Epithelial cell of proximal tubule (primary cell): ENCODE measurements around the gene XIRP2. TPM values are rescaled to one million over a fixed set of nuclear protein-coding genes. Genes with fewer than 3 reads are reported as not detected.

Source experiments
- DNase-seq: peaks from one replicate; pipeline ENCODE4 v3.0.0-alpha.2; 2011; ENCODE audit warnings: low read depth
- H3K4me3 ChIP-seq: 2 replicates; pipeline ENCODE4 v1.5.1; 2011; ENCODE audit warnings: low read depth, mild to moderate bottlenecking, low read length
- total RNA-seq: library from RNA; depleted of rRNA; stranded (reverse); fragments of >200 nt; gene quantifications from 2 replicates; pipeline ENCODE4 v1.2.3, GENCODE V29; 2015
- TF ChIP-seq, protein P1 (sequence below): conservative IDR thresholded peaks from 2 replicates; pipeline ENCODE4 v1.5.1; 2012; ENCODE audit warnings: low read depth, mild to moderate bottlenecking, low read length

Gene XIRP2
- not detected in 2 replicates for total RNA-seq

DNA sequence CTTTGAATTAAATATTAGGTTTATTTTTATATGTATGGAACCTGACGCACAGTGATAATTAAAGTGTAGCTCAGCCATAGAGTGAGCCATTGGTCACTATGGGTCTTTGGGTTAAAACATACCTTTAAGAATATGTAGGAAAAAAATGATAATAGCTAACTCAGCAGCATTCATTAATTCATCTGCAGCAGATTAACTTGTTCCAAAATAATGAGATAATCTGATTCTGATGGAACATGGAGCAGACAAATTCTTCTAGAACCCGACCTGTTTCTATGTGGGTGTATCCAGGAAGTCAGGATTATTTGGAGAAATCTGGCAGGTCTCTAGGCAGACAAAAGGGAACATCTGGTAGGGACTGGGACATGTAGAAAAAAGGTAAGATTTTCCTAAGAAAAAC lies at the start of gene XIRP2:
Gene XIRP2, plus strand, starts transcription at position 301 of the 400 bp plus-strand sequence. CDS start 15,003 bp downstream, outside the sequence.
- H3K4me3 ChIP-seq = no peak within 1 kb of the TSS
- TF ChIP-seq, protein P1, sequence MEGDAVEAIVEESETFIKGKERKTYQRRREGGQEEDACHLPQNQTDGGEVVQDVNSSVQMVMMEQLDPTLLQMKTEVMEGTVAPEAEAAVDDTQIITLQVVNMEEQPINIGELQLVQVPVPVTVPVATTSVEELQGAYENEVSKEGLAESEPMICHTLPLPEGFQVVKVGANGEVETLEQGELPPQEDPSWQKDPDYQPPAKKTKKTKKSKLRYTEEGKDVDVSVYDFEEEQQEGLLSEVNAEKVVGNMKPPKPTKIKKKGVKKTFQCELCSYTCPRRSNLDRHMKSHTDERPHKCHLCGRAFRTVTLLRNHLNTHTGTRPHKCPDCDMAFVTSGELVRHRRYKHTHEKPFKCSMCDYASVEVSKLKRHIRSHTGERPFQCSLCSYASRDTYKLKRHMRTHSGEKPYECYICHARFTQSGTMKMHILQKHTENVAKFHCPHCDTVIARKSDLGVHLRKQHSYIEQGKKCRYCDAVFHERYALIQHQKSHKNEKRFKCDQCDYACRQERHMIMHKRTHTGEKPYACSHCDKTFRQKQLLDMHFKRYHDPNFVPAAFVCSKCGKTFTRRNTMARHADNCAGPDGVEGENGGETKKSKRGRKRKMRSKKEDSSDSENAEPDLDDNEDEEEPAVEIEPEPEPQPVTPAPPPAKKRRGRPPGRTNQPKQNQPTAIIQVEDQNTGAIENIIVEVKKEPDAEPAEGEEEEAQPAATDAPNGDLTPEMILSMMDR = no peak
- DNase-seq = no peak

GRCh38 chr2:166841152-166841551 lies 47.1 kb upstream of the XIRP2 start:
- TF ChIP-seq, protein P1 = no peak
- DNase-seq = no peak
- no peak overlapping the region for H3K4me3 ChIP-seq

GRCh38 chr2:166841679-166842078 lies 46.6 kb upstream of the XIRP2 start:
- TF ChIP-seq, protein P1 = no peak
- DNase-seq = no peak
- H3K4me3 ChIP-seq = no peak overlapping the region

GRCh38 chr2:166844111-166844510 lies 44.2 kb upstream of the XIRP2 start:
- no peak for DNase-seq
- no peak overlapping the region for H3K4me3 ChIP-seq
- TF ChIP-seq, protein P1 = no peak

GRCh38 chr2:166862468-166863132 lies 25.7 kb upstream of the XIRP2 start:
- DNase-seq = no peak
- TF ChIP-seq, protein P1 = no peak
- no peak overlapping the region for H3K4me3 ChIP-seq

DNA sequence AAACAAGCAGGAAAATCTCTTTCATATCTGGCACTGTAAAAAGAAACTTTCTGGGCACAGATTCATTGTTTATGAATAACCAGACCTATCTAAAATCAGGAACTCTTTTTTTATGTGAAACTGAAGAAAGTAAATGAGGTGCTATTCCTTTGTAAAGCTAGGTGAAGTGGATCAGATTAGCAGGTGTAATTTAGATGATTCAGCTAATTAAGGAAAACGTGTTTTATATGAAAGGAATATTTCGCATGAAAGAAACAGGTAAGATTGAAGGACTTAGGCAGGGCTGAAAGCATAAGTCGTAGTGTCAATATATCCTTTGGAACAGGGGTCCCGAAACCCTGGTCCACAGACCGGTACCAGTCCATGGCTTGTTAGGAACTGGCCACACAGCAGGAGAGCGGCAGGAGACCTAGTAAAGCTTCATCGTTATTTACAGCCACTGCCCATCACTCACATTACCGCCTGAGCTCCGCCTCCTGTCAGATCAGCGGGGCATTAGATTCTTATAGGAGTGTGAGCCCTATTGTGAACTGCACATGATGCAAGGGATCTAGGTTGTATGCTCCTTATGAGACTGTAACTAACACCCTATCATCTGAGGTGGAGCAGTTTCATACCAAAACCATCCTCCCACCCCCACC lies 20.3 kb upstream of the XIRP2 start:
- TF ChIP-seq, protein P1 = no peak
- no peak overlapping the region for H3K4me3 ChIP-seq
- no peak for DNase-seq
